Measurements from ENCODE around the gene ANKRD66.

The ANKRD66 gene

DNA sequence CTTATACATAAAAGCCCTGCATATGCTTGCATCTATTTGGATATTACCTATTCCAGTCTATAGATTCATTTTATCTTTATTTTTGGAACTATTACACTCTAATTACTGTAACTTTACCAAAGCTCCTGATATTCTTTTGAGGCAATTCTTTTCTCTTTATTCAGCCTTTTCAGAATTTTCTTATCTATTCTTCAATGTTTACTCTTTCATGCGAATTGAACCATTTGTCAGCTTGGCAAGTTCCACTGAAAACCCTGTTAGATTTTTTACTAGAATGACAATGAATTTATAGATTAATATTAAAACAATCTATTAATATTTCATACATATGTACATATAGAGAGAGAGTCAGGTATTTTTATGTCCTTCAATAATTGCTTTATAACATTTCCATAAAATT lies 45.9 kb downstream of the ANKRD66 start:
- DNase-seq = no peak

DNA sequence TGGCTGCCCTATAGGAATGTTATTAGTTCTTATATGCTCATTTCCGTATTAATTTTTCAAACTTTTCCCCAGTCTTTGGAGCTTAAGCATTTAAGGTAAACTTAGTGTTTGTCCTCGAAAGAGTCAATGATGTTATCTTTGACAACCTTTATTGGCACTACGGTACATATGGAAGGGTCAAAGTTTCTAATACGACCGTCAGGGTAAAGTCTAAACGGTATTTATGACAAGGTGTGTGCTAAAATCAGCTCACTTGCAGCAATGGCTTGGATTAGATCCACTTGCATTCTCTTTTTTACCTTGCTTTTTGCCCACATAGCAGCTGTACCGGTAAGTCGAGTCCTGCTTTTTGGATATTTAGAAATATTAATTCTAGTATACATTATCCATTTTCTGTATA lies 46.4 kb downstream of the ANKRD66 start, which contains the start of gene MEP1A:
Gene MEP1A, plus strand, starts transcription at position 252 of the 400 bp plus-strand sequence. Its CDS starts 10 bp downstream, at position 262.
- DNase-seq = no peak

- no peak for DNase-seq
Observed at GRCh38 chr6:46794068-46794467, 47.3 kb downstream of the ANKRD66 start.

DNA sequence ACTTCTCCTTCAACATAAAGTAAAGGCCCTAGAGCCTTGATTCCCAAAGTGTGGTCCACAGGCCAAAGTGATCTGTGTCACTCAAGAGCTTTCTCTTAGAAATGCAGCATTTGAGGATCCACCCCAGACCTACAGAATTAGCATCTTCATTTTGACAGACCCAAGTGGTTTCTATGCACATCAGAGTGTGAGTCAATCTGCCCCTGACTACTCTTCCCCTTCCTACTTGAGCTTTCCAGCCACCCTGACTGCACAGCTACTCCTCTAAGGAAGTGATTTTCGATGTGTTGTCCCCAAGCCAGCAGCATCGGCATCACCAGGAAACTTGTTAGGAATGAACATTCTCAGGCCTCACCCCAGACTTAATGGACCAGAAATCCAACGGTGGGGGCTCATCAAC lies 49.1 kb downstream of the ANKRD66 start:
- DNase-seq = no peak

GRCh38 chr6:46796848-46797580 lies 50.3 kb downstream of the ANKRD66 start:
- DNase-seq = no peak

GRCh38 chr6:46799657-46800056 lies 52.9 kb downstream of the ANKRD66 start:
- no peak for DNase-seq

DNA sequence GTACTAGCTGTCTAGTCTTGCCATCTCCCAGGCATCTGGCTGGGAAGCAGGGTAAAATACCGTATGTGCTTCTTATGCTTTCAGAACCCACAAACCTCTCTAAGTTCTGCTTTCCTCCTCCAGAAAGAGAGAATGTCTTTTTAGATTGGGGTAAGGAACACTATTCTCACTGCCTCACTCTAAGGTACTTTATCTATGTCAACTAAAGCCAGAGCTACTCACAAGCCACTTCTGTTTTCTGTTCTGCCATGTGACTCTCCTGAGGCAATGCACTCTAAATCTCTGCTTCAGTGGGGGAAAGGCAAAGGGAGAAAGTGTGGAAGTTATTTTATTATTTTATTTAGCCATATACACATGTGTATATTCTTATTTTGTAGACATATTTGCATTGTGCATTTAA lies 62.1 kb downstream of the ANKRD66 start:
- no peak for DNase-seq

Measured in NCI-H1694 (cell line).